ENCODE data around the gene SPSB4.

The SPSB4 gene

DNA sequence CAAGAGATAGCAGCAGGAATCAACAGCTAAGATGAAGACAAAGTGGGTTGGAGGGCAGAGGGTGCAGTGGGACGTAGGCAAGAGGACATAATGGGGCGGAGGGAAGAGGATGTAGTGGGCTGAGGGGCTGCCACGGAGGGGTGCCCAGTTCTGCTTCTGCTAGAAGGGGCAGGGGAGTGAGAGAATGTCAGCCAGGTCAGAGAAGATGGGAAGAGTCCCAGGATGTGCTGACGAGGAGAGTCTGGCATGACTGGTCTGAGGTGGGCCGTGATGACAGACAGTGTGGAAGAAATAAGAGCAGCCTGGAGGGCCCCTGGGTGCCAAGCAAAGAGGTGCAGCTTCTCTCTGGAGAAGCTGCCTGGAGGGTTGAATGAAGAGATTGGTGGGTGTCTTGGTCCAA, 4.0 kb downstream of the SPSB4 start:
- no peak for DNase-seq (ENCODE audit: low read depth)

DNA sequence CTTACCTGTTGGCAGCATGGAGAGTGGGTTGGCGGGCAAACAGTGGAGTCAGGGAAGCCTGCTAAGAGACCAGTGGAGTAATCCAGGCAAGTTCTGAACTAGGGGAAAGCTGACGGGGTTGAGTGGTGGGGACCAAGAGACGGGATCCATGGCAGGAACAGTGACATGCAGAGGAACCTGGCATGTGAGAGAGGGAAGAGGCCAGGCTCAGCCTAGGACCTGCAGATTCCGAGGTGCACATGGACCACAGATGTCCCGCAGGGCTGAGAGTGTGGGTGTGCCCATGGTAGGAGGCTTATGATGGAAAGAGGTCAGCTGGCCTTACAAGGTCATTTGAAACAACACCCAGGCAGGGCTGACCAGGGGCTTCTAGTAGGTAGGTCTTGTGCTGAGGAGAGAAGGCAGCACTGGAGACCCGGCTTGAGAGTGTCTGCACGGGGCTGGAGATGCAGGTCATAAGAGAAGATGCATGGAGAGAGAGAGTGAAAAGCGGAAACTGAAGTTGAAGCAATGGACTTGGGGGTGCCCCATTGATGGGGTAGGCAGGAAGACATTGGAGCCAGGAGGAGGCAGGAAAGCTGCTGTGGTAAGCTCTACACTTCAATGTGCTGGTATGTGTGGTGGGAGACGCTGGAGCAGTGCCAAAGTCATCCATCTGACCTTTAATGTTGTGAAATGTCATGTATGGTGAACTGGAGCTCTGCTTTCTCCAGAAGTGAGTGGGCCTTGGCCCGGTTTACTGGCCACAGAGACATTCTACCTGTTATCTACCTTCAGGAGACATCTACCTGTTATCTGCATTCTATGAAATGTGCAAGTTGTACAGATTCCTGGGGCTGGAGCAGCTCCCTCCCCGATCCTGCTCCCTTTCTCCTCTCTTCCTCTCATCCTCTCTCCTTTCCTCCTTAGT, 4.6 kb downstream of the SPSB4 start:
- no peak for DNase-seq (ENCODE audit: low read depth)

DNA sequence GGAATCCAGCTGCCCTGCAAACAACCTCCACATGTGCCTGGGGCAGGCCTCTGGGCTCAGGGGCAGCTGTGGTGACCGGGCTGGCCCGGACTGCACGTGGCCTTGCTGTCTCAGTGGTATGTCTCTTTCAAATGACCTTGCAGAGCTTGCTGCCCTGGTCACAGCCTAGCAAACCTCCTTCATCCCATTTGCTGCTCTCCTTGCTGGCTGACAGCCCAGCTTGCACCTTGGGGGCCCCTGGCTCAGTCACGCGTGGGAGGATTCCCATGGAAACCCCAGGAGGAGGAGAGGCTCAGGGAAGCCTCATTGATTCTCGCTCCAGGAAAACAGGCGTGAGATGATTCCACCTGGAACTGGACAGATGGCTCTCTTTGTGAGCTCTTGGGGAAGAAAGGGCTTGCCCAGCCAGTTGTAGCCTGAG, 5.6 kb downstream of the SPSB4 start:
- DNase-seq (ENCODE audit: low read depth), result no peak

DNA sequence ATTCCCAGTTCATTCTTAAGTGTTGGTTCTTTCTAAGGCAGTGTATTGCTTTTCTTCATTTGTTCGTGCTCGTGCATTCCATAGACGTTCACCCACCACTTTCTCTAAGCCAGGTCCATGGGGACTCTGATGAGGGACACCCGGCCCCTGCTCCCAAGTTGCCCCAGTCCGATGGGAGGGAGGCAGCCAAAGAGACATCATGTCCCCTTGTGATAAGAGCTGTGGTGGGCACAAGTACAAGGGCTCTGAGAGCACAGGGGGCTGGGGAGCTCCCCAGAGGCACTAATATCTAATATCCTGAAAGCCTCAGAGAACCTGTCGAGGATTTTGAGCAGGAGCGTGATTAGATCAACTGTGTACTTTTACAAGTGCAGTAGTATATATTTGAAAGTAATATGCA, 6.3 kb downstream of the SPSB4 start:
- no peak for DNase-seq (ENCODE audit: low read depth)

DNA sequence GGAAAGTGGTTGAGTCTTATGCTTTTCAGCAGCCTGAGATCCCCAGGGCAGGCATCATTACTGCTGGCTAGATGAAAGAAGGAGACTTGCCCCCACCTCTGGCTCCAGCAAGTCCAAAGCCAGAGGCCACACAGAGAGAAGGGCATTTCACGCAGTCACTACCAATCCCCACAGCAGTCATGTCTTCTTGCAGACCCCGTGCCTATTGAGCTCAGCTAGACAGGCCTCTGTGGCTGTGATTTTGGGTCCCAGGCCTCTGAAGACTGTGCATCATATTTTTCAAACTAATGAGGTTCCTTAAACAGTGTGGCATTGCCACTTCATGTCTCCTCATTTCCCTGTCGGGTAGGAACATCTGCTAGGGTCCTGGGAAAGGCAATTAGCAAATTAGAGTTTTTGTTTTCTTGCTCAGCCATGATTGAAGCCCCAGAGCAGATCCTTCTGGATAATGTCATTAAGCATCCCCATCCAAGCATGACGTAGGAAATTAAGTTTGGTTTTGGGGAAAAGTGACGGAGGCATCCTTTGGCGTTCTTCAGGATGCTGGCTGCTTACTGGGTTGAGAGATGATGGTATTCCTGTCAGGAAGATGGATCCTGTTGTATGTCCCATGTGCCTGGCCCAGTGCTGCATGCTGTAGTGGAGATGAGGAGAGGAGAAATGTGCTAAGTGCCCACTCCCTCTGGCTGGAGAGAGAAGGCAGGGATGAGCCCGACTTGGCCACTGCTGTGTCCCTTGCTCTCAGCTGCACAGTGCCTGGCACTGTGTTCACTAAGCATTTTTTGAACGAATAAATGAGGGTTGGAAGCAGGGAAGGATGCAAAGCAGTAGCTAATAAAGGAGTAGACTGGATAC, 7.0 kb downstream of the SPSB4 start:
- DNase-seq (ENCODE audit: low read depth), result no peak

DNA sequence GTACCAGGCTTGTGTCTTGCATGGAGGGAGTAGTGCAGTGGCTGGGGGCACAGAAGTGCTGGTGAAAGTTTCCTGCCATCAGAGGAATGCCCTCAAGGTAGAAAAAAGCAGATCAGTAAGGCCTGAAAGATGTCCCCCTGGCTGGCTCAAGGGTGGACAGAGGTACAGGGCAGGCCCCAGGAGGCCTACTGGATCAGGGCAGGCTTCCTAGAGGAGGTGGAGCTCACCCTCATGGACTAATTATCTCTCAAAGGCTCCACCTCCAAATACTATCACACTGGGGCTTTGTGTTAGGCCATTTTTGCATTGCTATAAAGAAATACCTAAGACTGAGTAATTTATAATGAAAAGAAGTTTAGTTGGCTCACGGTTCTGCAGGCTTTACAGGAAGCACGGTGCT, 7.8 kb downstream of the SPSB4 start:
- DNase-seq (ENCODE audit: low read depth), result no peak

DNA sequence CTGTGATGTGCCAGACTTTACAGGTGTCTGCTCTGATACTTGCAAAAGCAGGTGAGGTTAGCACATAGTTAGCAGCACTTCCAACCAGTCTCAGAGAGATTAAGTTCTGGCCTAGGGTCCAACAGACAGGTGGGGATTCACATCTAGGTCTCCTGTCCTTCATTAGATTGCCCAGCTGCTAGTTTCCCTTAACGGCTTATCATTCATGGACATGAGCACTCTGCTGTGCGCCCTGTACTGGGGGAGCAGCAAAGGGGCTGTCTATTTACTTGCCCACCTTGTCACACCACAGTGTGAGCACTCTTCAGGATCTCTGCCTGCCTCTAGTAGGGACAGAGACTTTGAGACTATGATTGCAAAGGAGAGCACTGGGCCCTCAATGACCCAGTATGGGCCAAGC, 8.7 kb downstream of the SPSB4 start:
- no peak for DNase-seq (ENCODE audit: low read depth)

DNA sequence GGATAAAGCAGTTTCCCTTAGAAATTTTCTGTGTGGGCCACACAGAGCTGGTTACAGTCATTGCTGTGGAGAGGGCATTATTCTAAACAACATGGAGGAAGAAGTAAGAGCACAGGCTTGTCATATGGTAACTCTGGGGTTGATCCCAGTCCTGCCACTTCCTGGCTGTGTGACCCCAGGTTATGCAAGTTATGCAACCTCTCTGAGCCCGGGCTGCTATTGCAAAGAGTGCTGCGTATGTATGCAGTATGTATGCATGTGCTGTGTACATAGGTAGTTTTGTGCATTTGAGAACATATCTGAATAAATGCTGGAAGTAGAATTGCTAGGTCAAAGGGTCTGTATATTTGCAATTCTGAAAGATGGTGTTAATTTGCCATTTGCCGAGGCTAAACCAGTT, 9.2 kb downstream of the SPSB4 start:
- no peak for DNase-seq (ENCODE audit: low read depth)

DNA sequence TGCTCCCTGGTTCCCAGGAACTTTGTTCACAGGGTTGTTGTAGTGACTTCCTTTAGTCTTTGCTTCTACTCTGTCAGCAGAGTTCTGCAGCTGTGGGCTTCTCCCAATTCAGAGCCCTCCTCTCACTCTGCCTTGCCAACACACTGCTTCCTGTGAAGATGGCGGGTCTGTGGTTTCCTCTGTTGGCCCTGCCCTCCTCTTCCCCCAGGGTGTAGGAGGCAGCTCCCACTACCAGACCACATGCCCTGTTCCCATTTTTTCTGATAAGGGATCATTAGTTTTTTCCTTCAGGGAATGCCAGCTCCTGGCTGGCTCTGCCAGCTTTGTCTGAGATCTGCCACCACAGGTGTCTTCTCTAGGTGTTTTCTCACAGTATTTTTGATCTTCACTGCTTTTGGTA, 12.7 kb downstream of the SPSB4 start:
- DNase-seq (ENCODE audit: low read depth), result no peak

DNA sequence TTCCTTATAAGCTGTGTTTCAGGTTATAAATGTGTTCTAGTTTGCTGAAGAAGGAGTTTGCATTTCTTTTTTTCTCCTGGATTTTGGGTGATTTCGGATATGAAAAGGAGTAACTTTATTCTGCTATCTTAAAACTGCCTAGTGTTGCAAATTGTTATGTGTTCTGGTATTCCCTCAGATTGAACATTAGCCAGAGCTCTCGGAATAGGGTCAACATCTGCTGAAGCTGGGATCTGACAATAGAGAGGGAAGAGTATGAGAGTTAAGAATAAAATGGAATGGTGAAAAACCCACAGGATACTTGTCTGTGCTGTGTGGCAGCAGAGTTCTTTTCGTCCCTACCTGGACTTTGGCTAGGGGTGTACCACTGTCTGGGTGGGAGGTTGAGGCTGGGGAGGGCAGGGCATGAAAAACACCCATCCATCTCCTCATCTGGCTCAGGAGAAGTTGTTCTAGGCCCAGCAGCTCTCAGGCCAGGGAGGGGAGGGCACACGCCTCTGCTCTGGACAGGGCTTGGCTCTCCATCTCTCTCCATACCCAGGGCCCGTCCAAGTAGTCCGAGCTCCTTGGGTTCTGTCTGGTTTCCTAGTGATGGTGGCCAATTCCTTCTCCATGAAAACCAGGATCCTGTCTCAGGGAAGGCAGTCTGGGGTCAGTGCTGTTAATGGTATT, 13.2 kb downstream of the SPSB4 start:
- DNase-seq (ENCODE audit: low read depth), result no peak

DNA sequence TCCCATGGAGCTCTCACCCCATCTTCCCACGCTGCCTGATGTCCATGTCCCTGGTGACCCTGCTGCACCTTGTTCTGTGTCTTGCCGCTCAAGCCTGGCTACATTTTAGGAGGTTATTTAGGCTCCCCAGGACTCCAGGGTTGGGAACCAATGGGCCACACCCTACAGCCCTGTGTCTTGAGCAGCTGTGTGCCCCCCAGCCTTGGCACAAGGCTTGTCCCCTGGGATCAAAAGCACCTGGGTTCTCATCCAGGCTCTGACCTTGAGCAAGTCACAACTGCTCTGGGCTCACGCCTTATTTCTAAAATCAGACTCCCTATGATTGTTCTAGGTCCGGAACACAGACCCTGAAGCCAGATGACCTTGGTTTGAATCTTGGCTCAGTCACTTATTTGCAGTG, 14.1 kb downstream of the SPSB4 start:
- no peak for DNase-seq (ENCODE audit: low read depth)

DNA sequence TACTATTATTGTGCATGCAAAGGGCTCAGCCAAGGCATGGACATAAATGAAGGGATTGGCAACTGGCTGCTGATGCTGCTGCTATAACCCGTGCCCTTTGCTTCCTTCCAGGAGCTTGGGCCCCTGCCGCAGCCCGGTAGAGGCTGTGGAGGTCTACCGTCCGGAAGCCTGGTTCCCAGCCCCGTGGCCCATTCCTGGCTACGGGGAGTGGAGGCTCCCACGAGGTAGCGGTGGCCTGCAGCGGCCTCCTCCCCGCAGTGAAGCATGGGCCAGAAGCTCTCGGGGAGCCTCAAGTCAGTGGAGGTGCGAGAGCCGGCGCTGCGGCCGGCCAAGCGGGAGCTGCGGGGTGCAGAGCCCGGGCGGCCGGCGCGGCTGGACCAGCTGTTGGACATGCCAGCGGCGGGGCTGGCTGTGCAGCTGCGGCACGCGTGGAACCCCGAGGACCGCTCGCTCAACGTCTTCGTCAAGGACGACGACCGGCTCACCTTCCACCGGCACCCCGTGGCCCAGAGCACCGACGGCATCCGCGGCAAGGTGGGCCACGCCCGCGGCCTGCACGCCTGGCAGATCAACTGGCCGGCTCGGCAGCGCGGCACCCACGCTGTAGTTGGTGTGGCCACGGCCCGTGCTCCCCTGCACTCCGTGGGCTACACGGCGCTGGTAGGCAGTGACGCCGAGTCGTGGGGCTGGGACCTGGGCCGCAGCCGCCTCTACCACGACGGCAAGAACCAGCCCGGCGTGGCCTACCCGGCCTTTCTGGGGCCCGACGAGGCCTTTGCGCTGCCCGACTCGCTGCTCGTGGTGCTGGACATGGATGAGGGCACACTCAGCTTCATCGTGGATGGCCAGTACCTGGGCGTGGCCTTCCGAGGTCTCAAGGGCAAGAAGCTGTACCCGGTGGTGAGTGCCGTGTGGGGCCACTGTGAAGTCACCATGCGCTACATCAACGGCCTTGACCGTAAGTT, 15.0 kb downstream of the SPSB4 start:
- no peak for DNase-seq (ENCODE audit: low read depth)

DNA sequence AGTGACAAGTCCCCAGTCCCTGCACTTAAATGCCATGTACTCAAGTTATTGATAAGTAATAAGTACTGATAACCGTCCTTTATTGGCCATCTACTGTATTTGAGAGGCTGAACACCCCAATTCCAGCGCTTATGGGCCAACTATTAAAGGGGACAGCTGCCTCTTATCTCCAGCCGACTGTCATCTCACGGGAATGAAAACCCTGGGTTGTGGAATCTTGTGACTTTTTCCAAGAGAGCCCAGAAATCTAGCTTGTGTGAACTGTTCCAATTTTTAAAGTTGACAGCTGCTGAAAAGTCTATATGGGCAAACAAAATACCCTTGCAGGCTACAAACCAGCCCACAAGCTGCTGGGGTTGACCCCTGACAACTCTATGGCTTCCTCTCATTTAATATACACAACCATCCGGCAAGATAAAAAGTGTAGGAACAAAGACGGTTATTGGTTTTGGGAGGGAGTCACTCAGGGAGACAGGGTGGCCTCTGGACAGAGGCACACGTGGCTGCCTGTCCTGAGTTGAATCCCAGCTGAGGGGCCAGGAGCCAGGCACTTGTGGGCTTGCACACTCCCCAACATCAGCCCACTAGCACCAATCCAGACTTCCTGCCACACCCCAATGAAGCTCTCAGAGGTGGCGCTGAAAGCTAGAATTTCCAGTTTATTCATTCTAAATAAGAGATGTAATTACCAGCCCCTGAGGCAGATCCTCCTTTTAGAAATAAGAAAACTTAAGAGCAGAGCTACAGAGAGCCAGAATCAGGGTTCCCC, 16.2 kb downstream of the SPSB4 start:
- no peak for DNase-seq (ENCODE audit: low read depth)

DNA sequence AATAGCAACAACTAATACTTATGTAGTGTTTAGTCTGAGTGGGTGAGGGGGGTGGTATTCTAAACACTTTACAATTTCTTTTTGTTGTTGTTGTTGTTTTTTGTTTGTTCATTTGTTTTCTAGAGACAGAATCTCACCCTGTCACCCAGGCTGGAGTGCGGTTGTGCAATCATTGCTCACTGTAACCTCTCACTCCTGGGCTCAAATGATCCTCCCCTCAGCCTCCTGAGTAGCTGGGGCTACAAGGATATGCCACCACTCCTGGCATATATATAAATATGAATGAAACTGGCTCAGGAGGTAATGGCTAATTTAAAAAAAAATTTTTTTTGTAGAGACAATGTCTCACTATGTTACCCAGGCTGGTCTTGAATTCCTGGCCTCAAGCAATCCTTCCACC, 19.1 kb downstream of the SPSB4 start:
- no peak for DNase-seq (ENCODE audit: low read depth)

DNA sequence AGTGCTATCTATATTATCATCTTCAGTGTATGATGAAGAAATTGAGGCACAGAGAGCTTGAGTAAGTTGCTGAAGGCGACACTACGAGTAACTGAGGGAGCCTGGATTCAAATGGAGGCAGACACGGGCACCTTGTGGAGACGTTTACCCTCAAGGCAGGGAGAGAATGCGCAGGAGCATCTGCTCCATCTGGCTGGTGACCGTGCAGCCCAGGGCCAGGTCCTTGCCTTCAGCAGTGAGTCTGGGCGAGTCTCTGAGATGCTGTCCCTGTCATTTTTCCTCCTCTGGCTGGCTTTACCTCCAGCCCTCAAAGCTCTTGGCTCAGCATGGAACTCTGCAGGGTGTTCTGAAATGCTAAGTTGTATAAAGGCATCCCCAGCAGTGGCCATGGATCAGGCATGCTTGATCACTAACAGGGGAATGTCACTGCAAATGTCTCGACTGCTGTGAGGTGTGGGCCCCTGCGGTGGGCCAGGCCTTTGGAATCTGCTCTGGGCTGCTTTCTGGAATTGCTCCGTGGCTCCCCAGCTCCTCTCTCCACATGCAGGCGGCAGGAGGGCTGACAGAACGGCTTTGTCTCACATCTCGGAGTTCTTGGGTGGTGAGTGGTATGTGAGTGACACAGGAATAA, 19.7 kb downstream of the SPSB4 start:
- no peak for DNase-seq (ENCODE audit: low read depth)

DNA sequence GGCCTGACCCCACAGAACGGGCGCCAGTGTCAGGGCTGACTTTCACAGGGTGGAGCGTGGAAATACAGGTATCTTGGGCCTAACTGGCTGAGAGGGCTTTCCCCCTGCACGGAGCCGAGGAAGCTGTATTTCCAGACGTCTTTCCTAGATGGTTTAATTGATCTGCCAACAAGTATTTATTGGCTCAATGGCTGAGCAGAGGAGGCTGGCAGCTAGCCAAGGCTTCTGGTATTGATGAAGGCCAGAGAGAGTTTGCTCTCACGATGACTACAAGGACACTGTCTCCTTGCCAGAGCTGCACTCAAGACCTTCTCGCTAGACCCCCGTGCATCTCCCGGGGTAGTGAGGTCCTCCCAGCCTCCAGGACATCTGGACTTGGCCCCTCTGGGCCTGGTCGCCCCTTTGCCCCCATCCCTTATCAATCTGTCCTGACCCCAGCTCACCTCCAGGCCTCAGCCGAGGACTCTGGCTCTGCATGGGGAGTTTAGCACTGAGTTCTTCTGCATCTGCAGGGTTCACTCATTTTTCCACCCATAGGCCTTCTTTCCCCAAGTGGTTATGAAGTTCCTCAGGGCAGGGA, 20.6 kb downstream of the SPSB4 start:
- DNase-seq (ENCODE audit: low read depth), result no peak

DNA sequence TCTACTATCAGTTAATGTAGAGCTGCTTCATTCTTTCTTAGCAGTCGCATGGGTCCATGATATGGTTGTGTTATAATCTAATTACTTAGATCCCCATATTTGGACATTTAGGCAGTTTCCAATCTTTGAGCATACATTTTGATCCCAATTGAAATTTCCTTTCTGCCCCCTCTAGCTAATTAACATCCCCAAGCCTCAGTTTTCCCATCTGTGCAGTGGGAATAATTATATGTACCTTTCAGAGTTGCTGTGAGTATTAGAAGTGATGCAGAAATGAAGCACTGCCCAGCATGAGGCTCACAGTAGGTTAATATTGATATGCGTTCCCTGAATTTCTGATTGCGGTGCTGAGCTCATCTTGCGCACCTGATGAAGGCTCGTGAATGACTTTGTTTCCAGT, 21.8 kb downstream of the SPSB4 start:
- DNase-seq (ENCODE audit: low read depth), result no peak

DNA sequence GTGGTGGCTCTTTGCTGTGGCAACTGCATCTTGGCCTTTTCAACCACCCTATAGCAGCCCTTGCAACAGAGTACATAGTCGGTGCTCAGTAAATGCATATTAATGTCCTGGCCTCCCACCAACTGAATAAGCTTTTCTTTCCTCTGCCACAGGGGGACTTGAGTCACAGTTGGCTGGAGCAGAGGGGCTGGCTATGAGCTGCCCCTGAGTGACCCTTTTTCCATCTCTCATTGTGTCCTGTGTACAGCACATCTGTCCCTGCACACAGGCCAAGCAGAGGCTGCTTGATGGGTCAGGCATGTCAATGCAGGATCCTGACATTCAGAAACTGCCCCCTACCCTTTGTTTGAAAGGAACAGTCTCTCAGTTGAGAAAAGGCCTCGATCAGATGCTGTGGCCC, 22.4 kb downstream of the SPSB4 start:
- no peak for DNase-seq (ENCODE audit: low read depth)

DNA sequence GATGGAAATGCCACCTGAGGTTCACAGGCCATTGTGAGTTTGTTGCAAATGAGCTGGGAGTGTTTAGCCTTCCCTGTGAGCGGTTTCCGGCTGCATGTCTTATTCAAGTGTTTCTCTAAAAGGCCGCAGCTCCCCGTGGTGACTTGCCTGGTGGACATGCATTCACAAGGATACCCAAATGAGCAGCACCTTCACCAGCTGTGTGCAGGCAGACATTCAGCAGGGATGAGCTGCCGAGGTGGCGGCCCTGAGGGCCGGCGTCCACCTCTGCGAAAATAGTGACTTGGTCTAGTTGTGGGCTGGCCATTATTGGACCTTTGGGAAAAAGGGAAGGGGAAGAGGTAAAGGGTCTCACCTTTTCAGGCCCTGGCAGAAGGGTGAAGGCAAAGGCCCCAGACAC, 23.4 kb downstream of the SPSB4 start:
- no peak for DNase-seq (ENCODE audit: low read depth)

All from stimulated activated CD4-positive, alpha-beta T cell treated with anti-CD3 and anti-CD28 coated beads, Interleukin-2, amount 100 ng/mL, for 4 hours (primary cell).